GM19023 (cell line): ENCODE results near the gene PROB1.
"Not testable (repeated sequence)": the region's sequence is repeated elsewhere in the genome, so short reads cannot be mapped to it uniquely, and the experiment has no call there.

Experiments
- ATAC-seq: cut with Tn5 transposase; IDR thresholded peaks from one replicate; pipeline ENCODE4 v1.9.1; 2021; ENCODE audit warnings: mild to moderate bottlenecking, moderate library complexity; ENCODE audit not compliant: unreplicated experiment

The PROB1 gene

GRCh38 chr5:139392678-139393496 lies 2.0 kb downstream of the PROB1 start:
- peak; percentile 45 for ATAC-seq

- ATAC-seq = no peak
Measured at GRCh38 chr5:139392324-139392677, 2.6 kb downstream of the PROB1 start.

- ATAC-seq = no peak
Measured at GRCh38 chr5:139391570-139392323, 3.2 kb downstream of the PROB1 start.

- ATAC-seq = no peak
Measured at GRCh38 chr5:139390639-139391569, 4.0 kb downstream of the PROB1 start.

GRCh38 chr5:139389701-139390638 lies 4.9 kb downstream of the PROB1 start, which contains the start of gene MZB1:
TSS of gene MZB1 (minus strand) at chr5:139389913. CDS start at chr5:139389856, 57 bp downstream.
- ATAC-seq = peak; percentile 34

GRCh38 chr5:139388198-139388821 lies 6.6 kb downstream of the PROB1 start:
- ATAC-seq = no peak

- ATAC-seq = no peak
Measured at GRCh38 chr5:139387611-139388197, 7.2 kb downstream of the PROB1 start.

- ATAC-seq = not testable (repeated sequence)
Measured at GRCh38 chr5:139386956-139387355, 7.9 kb downstream of the PROB1 start.

- no peak for ATAC-seq
Measured at GRCh38 chr5:139386050-139386438, 8.9 kb downstream of the PROB1 start.

- no peak for ATAC-seq
Measured at GRCh38 chr5:139385061-139386049, 9.5 kb downstream of the PROB1 start.

GRCh38 chr5:139384591-139385051 lies 10.3 kb downstream of the PROB1 start:
- ATAC-seq = no peak

- ATAC-seq = no peak
Measured at GRCh38 chr5:139383993-139384590, 10.8 kb downstream of the PROB1 start.

- ATAC-seq = no peak
Measured at GRCh38 chr5:139383275-139383992, 11.5 kb downstream of the PROB1 start, which contains the start of gene SLC23A1. TSS of gene SLC23A1 (minus strand) at chr5:139383297. CDS start at chr5:139383253, 44 bp downstream.

- ATAC-seq = no peak
Measured at GRCh38 chr5:139382807-139383206, 12.1 kb downstream of the PROB1 start.

- no peak for ATAC-seq
Measured at GRCh38 chr5:139381837-139382761, 12.8 kb downstream of the PROB1 start.
